ENCODE measurements around the gene CNNM1.

- TF ChIP-seq L3MBTL2 (conservative IDR thresholded peaks at IDR 0.05) (no peak), ARNT (IDR thresholded peaks at IDR 0.05) (no peak), SUZ12 (IDR thresholded peaks at IDR 0.05) (no peak)
Observed at GRCh38 chr10:99345350-99345749, 16.2 kb downstream of the CNNM1 start.

All from HEK293T (cell line).